Fibroblast of the aortic adventitia (primary cell): ENCODE data around the gene JARID2. TPM values are rescaled to one million over a fixed set of nuclear protein-coding genes. Genes with fewer than 3 reads are reported as not detected.

ENCODE experiments used
- DNase-seq: peaks from one replicate; pipeline ENCODE4 v3.0.0-alpha.2; 2010; ENCODE audit warnings: low read depth
- H3K4me3 ChIP-seq: 2 replicates; pipeline ENCODE4 v1.5.1; 2011; ENCODE audit warnings: low read depth, mild to moderate bottlenecking, control low read depth, low read length, moderate library complexity
- CTCF ChIP-seq: IDR thresholded peaks from 2 replicates; pipeline ENCODE4 v1.5.1; 2011; ENCODE audit warnings: mild to moderate bottlenecking, low read length, control low read depth, inconsistent platforms; ENCODE audit not compliant: insufficient read depth
- total RNA-seq: library from RNA; depleted of rRNA; stranded (reverse); fragments of >200 nt; gene quantifications from 2 replicates; pipeline ENCODE4 v1.2.3, GENCODE V29; 2012; ENCODE audit warnings: low replicate concordance

Gene JARID2
- total RNA-seq, 1 donor: 8.3 TPM

- TF ChIP-seq CTCF: no peak
- no peak overlapping the region for H3K4me3 ChIP-seq
- DNase-seq: no peak
These were observed 97.8 kb downstream of the JARID2 start for GRCh38 chr6:15343490-15344191.

- no peak for TF ChIP-seq CTCF
- no peak overlapping the region for H3K4me3 ChIP-seq
- DNase-seq: no peak
These were observed 98.3 kb downstream of the JARID2 start for GRCh38 chr6:15344192-15344519.

- TF ChIP-seq CTCF: no peak
- no peak overlapping the region for H3K4me3 ChIP-seq
- DNase-seq: peak; percentile 35
These were observed 99.0 kb downstream of the JARID2 start for GRCh38 chr6:15344831-15345230.

- DNase-seq: no peak
- TF ChIP-seq CTCF: no peak
- no peak overlapping the region for H3K4me3 ChIP-seq
These were observed 100.4 kb downstream of the JARID2 start for GRCh38 chr6:15346315-15346714.

- DNase-seq: no peak
These were observed 102.7 kb downstream of the JARID2 start for GRCh38 chr6:15348528-15348927.

GRCh38 chr6:15349379-15349778 lies 103.5 kb downstream of the JARID2 start:
- peak; percentile 70 for DNase-seq
- H3K4me3 ChIP-seq: no peak overlapping the region
- TF ChIP-seq CTCF: no peak

More at GRCh38 chr6:15348528-15348927, 102.7 kb downstream of the JARID2 start:
- TF ChIP-seq CTCF: no peak
- no peak overlapping the region for H3K4me3 ChIP-seq

- no peak overlapping the region for H3K4me3 ChIP-seq
- TF ChIP-seq CTCF: no peak
- peak; percentile 53 for DNase-seq
These were observed 104.7 kb downstream of the JARID2 start for GRCh38 chr6:15350386-15351083.
